Measurements from ENCODE around the gene RGS9.

RGS9 gene

DNA sequence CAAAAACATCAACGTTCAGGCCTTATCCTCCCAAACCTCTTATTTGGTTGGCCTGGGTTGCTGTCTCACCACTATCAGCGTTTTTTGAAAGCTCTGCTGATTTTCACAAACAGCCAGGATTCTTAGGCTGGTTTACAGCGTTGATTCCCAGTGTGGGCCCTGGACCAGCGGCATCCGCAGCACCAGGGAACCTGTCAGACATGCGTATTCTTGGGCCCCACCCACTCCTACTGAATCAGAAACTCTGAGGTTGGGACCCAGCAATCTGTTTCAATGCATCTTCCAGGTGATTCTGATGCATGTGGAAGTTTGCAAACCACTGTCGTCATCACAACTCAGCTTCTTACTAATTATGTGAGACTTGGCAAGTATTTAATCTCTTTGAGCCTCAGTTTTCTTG is 58.5 kb downstream of the RGS9 start:
- no peak for DNase-seq (ENCODE audit: extremely low spot score)
- ChIA-PET CTCF (no interaction called here), POLR2A (no interaction called here)
- no peak for TF ChIP-seq NFRKB (IDR thresholded peaks at IDR 0.05)
- TF ChIP-seq, protein P1, sequence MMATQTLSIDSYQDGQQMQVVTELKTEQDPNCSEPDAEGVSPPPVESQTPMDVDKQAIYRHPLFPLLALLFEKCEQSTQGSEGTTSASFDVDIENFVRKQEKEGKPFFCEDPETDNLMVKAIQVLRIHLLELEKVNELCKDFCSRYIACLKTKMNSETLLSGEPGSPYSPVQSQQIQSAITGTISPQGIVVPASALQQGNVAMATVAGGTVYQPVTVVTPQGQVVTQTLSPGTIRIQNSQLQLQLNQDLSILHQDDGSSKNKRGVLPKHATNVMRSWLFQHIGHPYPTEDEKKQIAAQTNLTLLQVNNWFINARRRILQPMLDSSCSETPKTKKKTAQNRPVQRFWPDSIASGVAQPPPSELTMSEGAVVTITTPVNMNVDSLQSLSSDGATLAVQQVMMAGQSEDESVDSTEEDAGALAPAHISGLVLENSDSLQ (IDR thresholded peaks at IDR 0.05) = no peak
- no peak for TF ChIP-seq ARNT (IDR thresholded peaks at IDR 0.05)
- TF ChIP-seq SP1 (IDR thresholded peaks at IDR 0.05) = no peak
- no peak for TF ChIP-seq L3MBTL2 (conservative IDR thresholded peaks at IDR 0.05)
- TF ChIP-seq ELF4 (IDR thresholded peaks at IDR 0.05) = no peak
- no peak for TF ChIP-seq CTBP1 (IDR thresholded peaks at IDR 0.05; ENCODE audit: borderline replicate concordance)
- TF ChIP-seq ZNF384 (IDR thresholded peaks at IDR 0.05) = no peak
- TF ChIP-seq FOXM1 (IDR thresholded peaks at IDR 0.05; ENCODE audit: borderline replicate concordance) = no peak
- TF ChIP-seq FOXK2 (IDR thresholded peaks at IDR 0.05) = no peak
- TF ChIP-seq SUZ12 (IDR thresholded peaks at IDR 0.05) = no peak
- TF ChIP-seq TARDBP (IDR thresholded peaks at IDR 0.05) = no peak
- TF ChIP-seq LEF1 (IDR thresholded peaks at IDR 0.05; ENCODE audit: borderline replicate concordance) = no peak

DNA sequence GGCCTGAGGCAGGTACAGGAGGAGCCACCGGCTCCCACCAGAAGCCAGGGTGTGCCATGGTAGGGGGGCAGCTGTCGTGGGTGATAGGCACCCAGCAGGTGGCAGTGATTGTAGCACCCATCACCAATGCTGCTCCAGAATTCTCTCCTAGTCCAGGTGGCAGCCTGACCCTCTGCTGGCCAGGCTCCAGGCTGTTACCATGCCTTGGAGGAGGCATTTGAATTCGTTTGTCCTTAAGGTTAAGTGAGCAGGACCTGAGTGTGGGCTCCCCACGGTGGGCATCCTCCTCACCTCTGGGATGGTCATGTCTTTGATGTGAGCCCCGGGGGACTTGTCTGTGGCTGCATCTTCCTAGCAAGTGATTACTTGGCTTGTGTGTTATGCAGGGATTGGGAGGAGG is 59.4 kb downstream of the RGS9 start:
- TF ChIP-seq FOXK2 (IDR thresholded peaks at IDR 0.05) = no peak
- no peak for TF ChIP-seq LEF1 (IDR thresholded peaks at IDR 0.05; ENCODE audit: borderline replicate concordance)
- TF ChIP-seq ARNT (IDR thresholded peaks at IDR 0.05) = no peak
- no peak for TF ChIP-seq CTBP1 (IDR thresholded peaks at IDR 0.05; ENCODE audit: borderline replicate concordance)
- no peak for TF ChIP-seq BHLHE40 (IDR thresholded peaks at IDR 0.05; ENCODE audit: borderline replicate concordance)
- TF ChIP-seq TARDBP (IDR thresholded peaks at IDR 0.05) = no peak
- TF ChIP-seq NFRKB (IDR thresholded peaks at IDR 0.05) = no peak
- no peak for TF ChIP-seq SP1 (IDR thresholded peaks at IDR 0.05)
- TF ChIP-seq, protein P1 (IDR thresholded peaks at IDR 0.05) = no peak
- TF ChIP-seq FOXA1 (IDR thresholded peaks at IDR 0.05) = no peak
- no peak for TF ChIP-seq L3MBTL2 (conservative IDR thresholded peaks at IDR 0.05)
- no peak for TF ChIP-seq HDGF (IDR thresholded peaks at IDR 0.05; ENCODE audit: borderline replicate concordance)
- ChIA-PET POLR2A (no interaction called here), CTCF (no interaction called here)
- DNase-seq (ENCODE audit: extremely low spot score) = no peak

DNA sequence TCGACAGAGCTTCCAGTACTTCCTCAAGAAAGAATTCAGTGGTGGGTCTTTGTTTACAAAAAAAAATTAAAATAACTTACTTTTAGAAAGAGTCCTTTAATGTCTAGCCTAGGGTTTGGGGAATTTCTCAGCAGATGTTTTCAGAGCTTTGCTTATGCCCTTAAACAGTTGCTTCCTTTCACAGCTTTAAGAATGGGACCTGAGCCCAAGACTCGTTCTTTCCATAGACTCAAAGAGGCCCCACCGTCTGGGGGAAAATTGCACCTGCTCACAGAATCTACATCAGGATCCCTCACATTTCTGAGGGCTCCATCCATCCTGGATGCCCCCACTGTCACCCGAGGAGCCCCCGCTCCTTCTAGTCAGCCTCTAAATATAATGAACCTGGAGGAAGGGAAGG is 60.0 kb downstream of the RGS9 start:
- CTCF ChIA-PET = no interaction called here
- no peak for DNase-seq (ENCODE audit: extremely low spot score)
- TF ChIP-seq FOXA1 (IDR thresholded peaks at IDR 0.05) (no peak), HDGF (IDR thresholded peaks at IDR 0.05; ENCODE audit: borderline replicate concordance) (no peak), BHLHE40 (IDR thresholded peaks at IDR 0.05; ENCODE audit: borderline replicate concordance) (no peak), FOXM1 (IDR thresholded peaks at IDR 0.05; ENCODE audit: borderline replicate concordance) (no peak), ZNF384 (IDR thresholded peaks at IDR 0.05) (no peak), L3MBTL2 (conservative IDR thresholded peaks at IDR 0.05) (no peak)
- TF ChIP-seq, protein P1 (IDR thresholded peaks at IDR 0.05) = no peak
- POLR2A ChIA-PET = no interaction called here

DNA sequence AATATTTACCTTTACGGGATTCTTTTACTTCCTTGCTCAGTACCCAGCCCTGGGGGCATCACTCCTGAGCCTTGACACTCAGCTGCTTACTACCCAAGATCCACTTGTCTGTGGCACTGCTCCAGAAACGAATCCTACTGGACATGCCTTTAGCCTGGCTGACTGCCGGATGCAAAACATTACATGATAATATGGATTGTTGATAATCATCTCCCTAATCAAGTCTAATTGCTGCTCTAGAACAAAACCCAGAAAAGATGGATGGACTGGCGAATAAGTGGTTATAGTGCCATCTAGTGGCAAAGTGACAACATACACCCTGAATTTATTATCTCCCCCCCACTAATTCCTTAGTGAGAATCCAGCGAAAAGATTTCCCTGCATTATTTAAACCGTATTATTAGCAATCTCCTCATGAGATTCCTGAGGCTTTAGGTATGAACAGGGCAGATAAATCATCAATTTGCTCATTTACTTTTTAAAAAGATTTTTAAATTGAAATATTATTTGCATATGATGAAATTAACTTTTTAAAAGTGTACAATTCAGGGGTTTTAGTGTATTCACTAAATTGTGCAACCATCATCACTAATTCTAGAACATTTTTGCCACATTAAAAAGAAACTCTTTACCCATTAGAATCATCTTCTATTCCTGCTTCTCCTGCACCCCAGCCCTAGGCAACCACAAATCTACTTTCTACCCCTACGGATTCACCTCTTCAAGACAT is 61.6 kb downstream of the RGS9 start:
- POLR2A ChIA-PET = no interaction called here
- no peak for TF ChIP-seq L3MBTL2 (conservative IDR thresholded peaks at IDR 0.05)
- no peak for TF ChIP-seq FOXM1 (IDR thresholded peaks at IDR 0.05; ENCODE audit: borderline replicate concordance)
- no peak for TF ChIP-seq FOXK2 (IDR thresholded peaks at IDR 0.05)
- no peak for TF ChIP-seq LEF1 (IDR thresholded peaks at IDR 0.05; ENCODE audit: borderline replicate concordance)
- no peak for TF ChIP-seq ELF4 (IDR thresholded peaks at IDR 0.05)
- TF ChIP-seq FOXA1 (IDR thresholded peaks at IDR 0.05) = no peak
- TF ChIP-seq SUZ12 (IDR thresholded peaks at IDR 0.05) = no peak
- TF ChIP-seq CTBP1 (IDR thresholded peaks at IDR 0.05; ENCODE audit: borderline replicate concordance) = no peak
- TF ChIP-seq BHLHE40 (IDR thresholded peaks at IDR 0.05; ENCODE audit: borderline replicate concordance) = no peak
- no peak for TF ChIP-seq NFRKB (IDR thresholded peaks at IDR 0.05)
- no peak for TF ChIP-seq TARDBP (IDR thresholded peaks at IDR 0.05)
- no peak for TF ChIP-seq HDGF (IDR thresholded peaks at IDR 0.05; ENCODE audit: borderline replicate concordance)
- TF ChIP-seq ZNF384 (IDR thresholded peaks at IDR 0.05) = no peak
- TF ChIP-seq SP1 (IDR thresholded peaks at IDR 0.05) = no peak
- TF ChIP-seq, protein P1 (IDR thresholded peaks at IDR 0.05) = no peak
- no peak for TF ChIP-seq ARNT (IDR thresholded peaks at IDR 0.05)
- DNase-seq (ENCODE audit: extremely low spot score) = peak; percentile 79
- CTCF ChIA-PET = interaction anchor here (0.6 to 1.0 kb wide), 5 partner anchors 10 to 220 kb away, joined by 3 to 10 read pairs (median 3); no protein-coding TSS in a partner anchor

DNA sequence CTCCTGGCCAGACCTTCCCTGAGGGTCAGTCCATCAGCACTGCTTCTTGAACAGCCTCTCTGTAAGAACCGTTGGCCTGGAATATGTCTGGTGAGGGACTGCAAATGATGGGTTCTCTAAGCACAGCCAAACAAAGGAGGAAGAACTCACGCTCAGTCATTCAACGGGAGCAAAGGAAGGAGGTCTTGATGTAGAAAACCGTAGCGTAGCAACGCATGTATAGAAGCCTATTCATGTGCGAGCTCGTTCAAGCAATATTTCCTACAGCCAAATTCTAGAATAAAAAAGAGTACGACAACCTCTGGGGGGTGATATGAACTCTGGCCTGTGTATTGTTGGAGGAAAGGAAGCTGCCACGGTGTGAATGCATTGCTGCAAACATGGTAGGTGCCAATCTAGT is 64.2 kb downstream of the RGS9 start:
- no peak for DNase-seq (ENCODE audit: extremely low spot score)
- CTCF ChIA-PET = no interaction called here
- TF ChIP-seq HDGF (IDR thresholded peaks at IDR 0.05; ENCODE audit: borderline replicate concordance) (no peak), FOXA1 (IDR thresholded peaks at IDR 0.05) (no peak), CTBP1 (IDR thresholded peaks at IDR 0.05; ENCODE audit: borderline replicate concordance) (no peak), ZNF384 (IDR thresholded peaks at IDR 0.05) (no peak), FOXM1 (IDR thresholded peaks at IDR 0.05; ENCODE audit: borderline replicate concordance) (no peak), ARNT (IDR thresholded peaks at IDR 0.05) (no peak)
- POLR2A ChIA-PET = no interaction called here

Measured in HEK293T (cell line).